ENCODE results near the gene SELENOW. TPM values are rescaled to one million over a fixed set of nuclear protein-coding genes. Genes with fewer than 3 reads are reported as not detected.
A peak's percentile ranks its signal among the peaks of the same experiment; 100 is the strongest.
"Not testable (repeated sequence)": the region's sequence is repeated elsewhere in the genome, so short reads cannot be mapped to it uniquely, and the experiment has no call there.

Gene SELENOW
- polyA plus RNA-seq, 1 donor from 2014 or later: 210 TPM

GRCh38 chr19:47787307-47787706 is 8.8 kb downstream of the SELENOW start:
- not testable (repeated sequence) for H3K4me1 Mint-ChIP-seq, H3K4me3 Mint-ChIP-seq, H3K27me3 Mint-ChIP-seq, H3K9me3 Mint-ChIP-seq, H3K36me3 Mint-ChIP-seq, H3K27ac Mint-ChIP-seq

GRCh38 chr19:47789811-47790210 is 11.3 kb downstream of the SELENOW start:
- H3K9me3 Mint-ChIP-seq, H3K36me3 Mint-ChIP-seq, H3K27ac Mint-ChIP-seq, H3K27me3 Mint-ChIP-seq, H3K4me3 Mint-ChIP-seq, H3K4me1 Mint-ChIP-seq: not testable (repeated sequence)

GRCh38 chr19:47790398-47790814 is 11.9 kb downstream of the SELENOW start:
- peaks cover under 1% of the 10 kb centered on the region for H3K36me3 Mint-ChIP-seq
- H3K4me1 Mint-ChIP-seq: peaks cover 0 to 2% (median 1%) of the 10 kb centered on the region in 3 donors
- H3K9me3 Mint-ChIP-seq: peaks cover 0 to 6% (median 0%) of the 10 kb centered on the region in 3 donors
- H3K27me3 Mint-ChIP-seq: no peaks in the 10 kb centered on the region
- H3K4me3 Mint-ChIP-seq: peak overlapping the region in 2 of 4 donors; percentile 33 to 58
- peak overlapping the region in 1 of 3 donors; percentile 31 for H3K27ac Mint-ChIP-seq

- no peak overlapping the region for H3K4me3 Mint-ChIP-seq
Observed at GRCh38 chr19:47792616-47793015, 14.1 kb downstream of the SELENOW start.

GRCh38 chr19:47794526-47794925 is 16.0 kb downstream of the SELENOW start:
- Mint-ChIP-seq H3K9me3 (peaks cover 0 to 6% (median 0%) of the 10 kb centered on the region in 3 donors), H3K27ac (no peak overlapping the region), H3K4me1 (peaks cover 0 to 3% (median 0%) of the 10 kb centered on the region in 3 donors), H3K27me3 (peaks cover 15% of the 10 kb centered on the region), H3K4me3 (no peak overlapping the region), H3K36me3 (peaks cover 3% of the 10 kb centered on the region)

More at GRCh38 chr19:47792616-47793015, 14.1 kb downstream of the SELENOW start:
- Mint-ChIP-seq H3K4me1 (peaks cover 0 to 3% (median 2%) of the 10 kb centered on the region in 3 donors), H3K36me3 (peaks cover 3% of the 10 kb centered on the region), H3K27ac (no peak overlapping the region), H3K27me3 (peaks cover 3% of the 10 kb centered on the region), H3K9me3 (peaks cover 0 to 6% (median 0%) of the 10 kb centered on the region in 3 donors)

GRCh38 chr19:47796785-47797184 is 18.3 kb downstream of the SELENOW start:
- H3K36me3 Mint-ChIP-seq: peaks cover 3% of the 10 kb centered on the region
- peaks cover 1 to 6% (median 3%) of the 10 kb centered on the region in 3 donors for H3K9me3 Mint-ChIP-seq
- peaks cover 15% of the 10 kb centered on the region for H3K27me3 Mint-ChIP-seq
- H3K4me3 Mint-ChIP-seq: no peak overlapping the region
- no peak overlapping the region for H3K27ac Mint-ChIP-seq
- peaks cover 0 to 2% (median 0%) of the 10 kb centered on the region in 3 donors for H3K4me1 Mint-ChIP-seq

GRCh38 chr19:47797996-47798903 is 19.7 kb downstream of the SELENOW start:
- no peak overlapping the region for H3K4me3 Mint-ChIP-seq
- peaks cover 15% of the 10 kb centered on the region for H3K27me3 Mint-ChIP-seq
- peaks cover 0 to 2% (median 0%) of the 10 kb centered on the region in 3 donors for H3K4me1 Mint-ChIP-seq
- H3K27ac Mint-ChIP-seq: peak overlapping the region in 1 of 3 donors; percentile 41
- peaks cover 0 to 3% (median 1%) of the 10 kb centered on the region in 3 donors for H3K9me3 Mint-ChIP-seq
- peaks cover 3% of the 10 kb centered on the region for H3K36me3 Mint-ChIP-seq

GRCh38 chr19:47798904-47799266 is 20.4 kb downstream of the SELENOW start:
- H3K36me3 Mint-ChIP-seq: peaks cover 3% of the 10 kb centered on the region
- no peak overlapping the region for H3K27ac Mint-ChIP-seq
- peaks cover 0 to 3% (median 1%) of the 10 kb centered on the region in 3 donors for H3K9me3 Mint-ChIP-seq
- H3K4me1 Mint-ChIP-seq: peaks cover 0 to 2% (median 0%) of the 10 kb centered on the region in 3 donors
- H3K4me3 Mint-ChIP-seq: no peak overlapping the region
- peaks cover 15% of the 10 kb centered on the region for H3K27me3 Mint-ChIP-seq

GRCh38 chr19:47801270-47801669 is 22.8 kb downstream of the SELENOW start:
- H3K4me3 Mint-ChIP-seq: no peak overlapping the region
- no peaks in the 10 kb centered on the region for H3K36me3 Mint-ChIP-seq
- no peak overlapping the region for H3K27ac Mint-ChIP-seq
- peaks cover 0 to 3% (median 1%) of the 10 kb centered on the region in 3 donors for H3K9me3 Mint-ChIP-seq
- H3K27me3 Mint-ChIP-seq: peaks cover 16% of the 10 kb centered on the region
- H3K4me1 Mint-ChIP-seq: no peaks in the 10 kb centered on the region

- Mint-ChIP-seq H3K9me3 (peaks cover 0 to 3% (median 1%) of the 10 kb centered on the region in 3 donors), H3K27me3 (peaks cover 17% of the 10 kb centered on the region), H3K27ac (no peak overlapping the region), H3K4me1 (no peaks in the 10 kb centered on the region), H3K4me3 (no peak overlapping the region), H3K36me3 (no peaks in the 10 kb centered on the region)
Observed at GRCh38 chr19:47802521-47803043, 24.1 kb downstream of the SELENOW start.

GRCh38 chr19:47803148-47803547 is 24.6 kb downstream of the SELENOW start:
- not testable (repeated sequence) for H3K4me3 Mint-ChIP-seq, H3K9me3 Mint-ChIP-seq, H3K4me1 Mint-ChIP-seq, H3K27ac Mint-ChIP-seq, H3K36me3 Mint-ChIP-seq
- peaks cover 12% of the 10 kb centered on the region for H3K27me3 Mint-ChIP-seq

GRCh38 chr19:47803671-47804070 is 25.2 kb downstream of the SELENOW start:
- H3K4me1 Mint-ChIP-seq: not testable (repeated sequence)

GRCh38 chr19:47804451-47804850 is 25.9 kb downstream of the SELENOW start, which contains the start of gene TPRX1:
TPRX1 (minus strand) TSS chr19:47804551; CDS start chr19:47804539, 12 bp downstream.
- not testable (repeated sequence) for H3K9me3 Mint-ChIP-seq, H3K27me3 Mint-ChIP-seq, H3K4me1 Mint-ChIP-seq, H3K27ac Mint-ChIP-seq, H3K4me3 Mint-ChIP-seq, H3K36me3 Mint-ChIP-seq

More at GRCh38 chr19:47803671-47804070, 25.2 kb downstream of the SELENOW start:
- not testable (repeated sequence) for H3K27ac Mint-ChIP-seq, H3K36me3 Mint-ChIP-seq, H3K27me3 Mint-ChIP-seq, H3K4me3 Mint-ChIP-seq, H3K9me3 Mint-ChIP-seq

- Mint-ChIP-seq H3K9me3 (peaks cover 0 to 3% (median 1%) of the 10 kb centered on the region in 3 donors), H3K27ac (no peak overlapping the region), H3K4me1 (no peaks in the 10 kb centered on the region), H3K36me3 (no peaks in the 10 kb centered on the region), H3K27me3 (peaks cover 6% of the 10 kb centered on the region), H3K4me3 (no peak overlapping the region)
Observed at GRCh38 chr19:47805313-47805712, 26.8 kb downstream of the SELENOW start.

- no peaks in the 10 kb centered on the region for H3K36me3 Mint-ChIP-seq
- H3K27ac Mint-ChIP-seq: no peak overlapping the region
- no peaks in the 10 kb centered on the region for H3K4me1 Mint-ChIP-seq
- H3K27me3 Mint-ChIP-seq: peaks cover 6% of the 10 kb centered on the region
- H3K9me3 Mint-ChIP-seq: no peaks in the 10 kb centered on the region
- H3K4me3 Mint-ChIP-seq: no peak overlapping the region
Observed at GRCh38 chr19:47806435-47806834, 27.9 kb downstream of the SELENOW start.
